NCI-H1436 treated with DMSO at 0.1 percent for 48 hours (cell line): ENCODE results near the gene LRRC9.
"Not testable (repeated sequence)": the region's sequence is repeated elsewhere in the genome, so short reads cannot be mapped to it uniquely, and the experiment has no call there.

Source experiments
- DNase-seq: peaks from one replicate; lab custom pipeline; 2025; lab: John Stamatoyannopoulos, UW

Gene LRRC9

GRCh38 chr14:60064491-60065072 lies 144.6 kb downstream of the LRRC9 start:
- DNase-seq: no peak

DNA sequence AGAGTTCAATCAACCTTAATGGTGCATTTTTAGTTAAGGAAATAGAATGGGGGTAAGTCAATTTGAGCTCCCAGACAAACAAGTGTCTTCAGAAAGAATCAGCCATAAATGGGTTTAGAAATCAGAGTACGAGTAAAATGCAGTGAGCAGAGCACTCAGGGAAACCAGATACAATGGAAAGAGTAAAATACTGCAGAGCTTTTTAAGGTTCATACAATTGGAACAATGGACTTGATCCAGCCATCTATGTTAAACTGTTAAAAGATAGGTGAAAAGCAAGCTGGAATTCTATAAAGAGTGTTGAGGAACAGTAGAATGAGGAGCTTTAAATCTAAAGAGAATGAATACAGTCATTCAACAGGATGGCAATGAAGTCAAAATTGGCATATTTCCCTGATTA lies 147.9 kb downstream of the LRRC9 start:
- no peak for DNase-seq

GRCh38 chr14:60079723-60080122 lies 159.8 kb downstream of the LRRC9 start:
- no peak for DNase-seq

- no peak for DNase-seq
These were observed 165.1 kb downstream of the LRRC9 start for GRCh38 chr14:60085085-60085484.

GRCh38 chr14:60085693-60086092 lies 165.7 kb downstream of the LRRC9 start:
- DNase-seq: no peak

DNA sequence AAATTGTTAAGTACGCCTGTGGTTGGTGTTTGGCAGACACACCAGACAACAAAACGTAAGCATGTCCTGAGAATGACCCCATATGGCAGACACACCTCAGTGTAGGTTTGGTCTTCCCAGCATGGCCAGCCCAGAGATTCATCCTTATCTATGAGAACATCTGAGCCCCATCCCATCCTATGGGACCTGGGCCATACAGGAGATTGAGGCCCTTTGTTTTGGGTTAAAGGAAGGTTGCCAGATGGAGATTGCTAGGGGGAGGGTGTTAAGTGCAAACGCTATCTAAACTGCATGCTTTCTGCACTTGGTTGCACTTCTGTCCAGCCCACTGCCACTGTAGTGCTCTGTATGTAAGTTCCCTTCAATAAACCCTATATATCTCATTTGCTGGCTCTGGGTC lies 167.7 kb downstream of the LRRC9 start:
- DNase-seq: no peak

DNA sequence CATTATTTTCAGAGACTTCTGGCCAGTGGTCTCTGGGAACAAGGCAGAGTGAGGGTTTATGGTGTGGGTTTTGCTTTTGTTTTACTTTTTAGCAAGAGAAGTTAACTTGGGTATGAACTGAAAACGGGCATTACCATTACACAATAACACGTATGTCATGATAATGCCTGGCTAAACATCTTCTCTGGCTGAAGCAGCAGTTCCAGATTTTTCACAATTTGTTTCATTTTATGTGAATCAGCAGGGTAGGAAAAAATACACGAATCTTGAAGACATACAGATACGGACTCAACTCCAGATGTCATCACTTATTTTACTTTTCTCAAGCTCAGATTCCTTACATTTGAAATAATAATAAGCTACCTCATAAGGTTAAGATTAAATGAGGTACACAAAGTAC lies 169.3 kb downstream of the LRRC9 start:
- DNase-seq: no peak

- DNase-seq: peak; percentile 18
These were observed 171.0 kb downstream of the LRRC9 start for GRCh38 chr14:60090864-60091519.

GRCh38 chr14:60091550-60092525 lies 171.9 kb downstream of the LRRC9 start, which contains the start of gene PCNX4:
Gene PCNX4, plus strand, starts transcription at chr14:60091923. Its CDS starts 15,716 bp downstream, at chr14:60107639.
- DNase-seq: peak; percentile 96

DNA sequence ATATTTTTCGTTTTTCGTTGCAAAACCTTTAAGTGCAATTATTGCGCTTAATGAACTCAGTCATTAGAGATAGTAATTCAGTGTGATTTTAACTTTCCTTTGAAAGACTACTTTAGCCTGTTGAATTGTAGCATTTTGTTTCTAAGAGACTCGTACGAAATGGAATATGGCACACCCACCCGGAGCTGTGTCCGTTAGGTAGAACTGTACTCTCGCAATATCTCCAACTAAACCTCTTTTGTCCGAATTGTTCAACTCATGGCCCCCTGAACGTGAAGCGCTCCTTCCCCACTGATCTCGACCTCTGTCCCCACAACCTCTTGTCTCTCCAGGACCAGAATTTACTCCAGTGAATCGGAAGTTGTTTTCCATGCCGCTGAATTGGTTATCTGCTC lies 172.6 kb downstream of the LRRC9 start:
- DNase-seq: no peak

- no peak for DNase-seq
These were observed 173.1 kb downstream of the LRRC9 start for GRCh38 chr14:60093080-60093479.

DNA sequence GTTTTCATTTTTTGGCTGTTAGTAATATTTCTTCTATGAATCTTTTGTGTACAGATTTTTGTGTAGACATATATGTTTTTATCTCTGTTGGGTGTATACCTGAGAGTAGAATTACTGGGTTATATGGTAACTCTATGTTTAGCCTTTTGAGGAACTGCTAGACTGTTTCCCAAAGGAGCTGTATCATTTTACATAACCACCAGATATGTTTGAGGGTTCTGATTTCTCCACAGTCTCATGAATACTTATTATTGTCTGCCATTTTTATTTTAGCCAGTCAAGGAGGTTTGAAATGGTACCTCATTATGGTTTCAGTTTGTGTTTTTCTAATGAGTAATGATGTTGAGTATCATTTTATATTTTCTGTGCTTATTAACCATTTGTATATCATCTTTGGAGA lies 173.7 kb downstream of the LRRC9 start:
- no peak for DNase-seq

GRCh38 chr14:60094306-60094897 lies 174.5 kb downstream of the LRRC9 start:
- no peak for DNase-seq

DNA sequence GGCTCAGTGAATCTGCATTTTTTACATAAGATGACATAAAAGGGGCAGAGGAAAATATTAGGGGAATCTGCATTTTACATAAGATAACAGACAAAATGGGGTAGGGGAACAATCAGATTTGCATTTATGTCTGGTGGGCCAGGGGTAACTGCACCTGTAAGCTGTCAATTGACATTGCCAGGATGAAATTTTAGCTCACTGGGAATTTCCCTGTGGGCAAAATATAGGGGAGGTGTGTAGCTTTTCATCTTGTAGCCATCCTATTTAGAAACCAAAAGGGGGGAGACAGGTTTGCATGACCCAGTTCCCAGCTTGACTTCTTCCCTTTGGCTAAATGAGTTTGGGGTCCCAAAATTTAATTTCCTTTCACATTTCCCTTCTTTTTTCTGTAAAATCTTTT lies 175.3 kb downstream of the LRRC9 start:
- DNase-seq: no peak

DNA sequence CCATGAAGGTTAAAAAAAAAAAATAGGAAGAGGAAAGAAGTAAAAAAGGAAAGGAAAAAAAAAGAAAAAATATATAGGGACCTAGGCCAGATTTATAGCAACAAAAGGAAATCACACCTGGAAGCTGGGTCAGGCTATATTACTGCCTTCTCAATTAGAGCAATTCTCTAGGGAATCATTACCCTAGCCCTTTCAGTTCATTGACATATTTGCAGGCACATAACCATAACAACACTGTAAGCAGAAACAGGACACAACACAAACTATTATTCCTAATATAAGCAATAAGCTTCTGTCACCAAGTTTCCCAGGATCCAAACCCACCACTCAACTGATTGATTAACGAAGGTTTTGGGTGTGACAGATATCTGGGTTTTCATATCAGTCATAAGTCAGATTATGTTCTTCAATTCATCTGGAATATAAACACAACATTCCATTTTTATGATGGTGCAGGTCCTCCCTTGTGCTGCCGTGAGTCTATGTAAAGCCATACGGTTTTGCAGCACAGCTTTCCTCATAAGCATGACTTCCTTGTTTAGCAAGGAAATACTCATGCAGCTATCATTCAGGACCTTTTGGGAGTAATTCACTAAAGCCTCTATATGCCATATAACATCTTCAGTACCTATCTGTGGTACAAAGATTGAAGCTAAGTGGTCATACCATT lies 176.0 kb downstream of the LRRC9 start:
- peak; percentile 15 for DNase-seq

DNA sequence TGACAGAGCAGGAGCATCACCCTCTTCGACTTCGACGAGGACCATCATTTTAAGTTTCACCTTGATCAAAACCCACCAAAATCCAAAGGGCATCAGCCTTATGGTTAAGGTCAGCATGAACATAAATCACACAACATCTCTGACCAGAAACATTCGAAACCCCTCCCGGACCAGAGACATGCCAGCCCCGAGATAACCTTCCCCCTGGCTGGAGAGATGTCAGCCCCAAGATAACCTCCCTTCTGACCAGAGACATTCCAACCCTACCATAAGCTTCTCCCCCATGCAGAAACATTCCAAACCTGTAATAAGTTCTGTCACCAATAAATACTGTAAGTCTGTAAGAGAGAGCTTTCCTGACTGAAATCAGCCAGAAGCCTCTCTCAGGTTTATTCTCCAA lies 178.0 kb downstream of the LRRC9 start:
- DNase-seq: no peak

DNA sequence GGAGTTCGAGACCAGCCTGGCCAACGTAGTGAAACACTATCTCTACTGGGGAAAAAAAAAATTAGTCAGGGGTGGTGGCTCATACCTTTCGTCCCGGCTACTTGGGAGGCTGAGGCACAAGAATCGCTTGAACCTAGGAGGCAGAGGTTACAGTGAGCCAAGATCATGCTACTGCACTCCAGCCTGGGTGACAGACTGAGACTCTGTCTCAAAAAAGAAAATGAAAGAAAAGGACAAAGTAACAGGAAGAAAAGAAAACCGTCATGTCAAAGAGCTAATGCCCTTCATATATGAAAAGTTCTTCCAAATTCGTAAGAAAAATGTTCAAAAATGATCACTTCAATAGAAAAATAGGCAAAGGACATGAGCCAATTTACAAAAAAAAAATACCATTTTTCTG lies 179.9 kb downstream of the LRRC9 start:
- not testable (repeated sequence) for DNase-seq

GRCh38 chr14:60101786-60102185 lies 181.8 kb downstream of the LRRC9 start:
- no peak for DNase-seq

DNA sequence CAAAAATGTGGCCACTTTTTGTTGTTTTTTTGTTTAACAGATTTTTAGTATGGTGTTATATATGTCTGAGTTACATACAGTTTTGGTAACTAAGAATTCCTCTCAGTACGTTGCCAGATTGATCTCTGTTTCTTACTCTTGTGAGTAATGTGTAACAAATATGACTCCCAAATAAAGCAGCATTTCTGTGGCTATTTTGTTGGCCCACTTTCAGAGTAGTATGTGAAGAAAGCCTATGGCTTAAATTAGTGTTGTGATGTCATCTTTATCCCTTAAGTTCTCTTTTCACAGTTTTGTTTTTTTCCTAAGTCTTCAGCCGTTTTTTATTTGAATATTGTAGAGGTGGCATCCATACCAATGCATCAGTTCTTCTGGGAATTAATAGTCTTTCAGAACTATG lies 182.4 kb downstream of the LRRC9 start:
- DNase-seq: no peak

DNA sequence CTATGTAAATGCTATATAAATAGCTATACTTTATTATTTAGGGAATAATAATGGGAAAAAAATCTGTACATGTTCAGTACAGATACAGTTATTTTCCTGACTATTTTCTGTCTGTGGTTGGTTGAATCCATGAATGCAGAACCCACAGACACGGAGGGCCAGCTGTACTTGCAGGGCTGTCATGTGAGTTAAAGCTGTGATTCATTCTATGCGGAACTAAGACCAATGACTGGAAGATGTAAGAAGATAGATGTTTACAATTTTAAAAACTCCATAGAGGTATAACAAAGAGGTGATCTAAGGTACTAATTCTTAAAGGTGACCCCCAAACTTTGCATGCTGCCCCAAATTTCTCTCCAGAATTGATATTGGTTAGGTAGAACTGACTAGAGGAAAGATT lies 186.4 kb downstream of the LRRC9 start:
- DNase-seq: no peak

- no peak for DNase-seq
These were observed 187.5 kb downstream of the LRRC9 start for GRCh38 chr14:60107477-60107876.

DNA sequence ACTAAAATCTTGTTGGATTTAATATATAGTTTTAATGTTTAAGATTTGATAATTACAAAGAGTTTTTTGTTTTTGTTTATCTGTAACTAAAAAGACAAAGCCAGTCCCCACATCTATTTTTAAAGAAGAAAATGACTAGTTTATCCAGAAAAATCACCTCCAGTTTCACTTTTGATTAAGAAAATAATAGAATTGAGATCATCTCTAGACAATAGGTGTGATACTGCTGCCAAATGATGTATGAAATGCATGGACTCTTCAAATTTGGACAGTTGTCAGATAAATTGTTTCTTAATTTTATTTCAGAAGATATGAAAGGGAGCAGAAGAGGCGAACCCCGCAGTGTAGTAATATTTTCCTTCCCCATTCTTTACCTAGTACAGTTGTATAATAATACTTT lies 191.8 kb downstream of the LRRC9 start:
- DNase-seq: no peak
